ENCODE results near the gene GPRC5C.

DNA sequence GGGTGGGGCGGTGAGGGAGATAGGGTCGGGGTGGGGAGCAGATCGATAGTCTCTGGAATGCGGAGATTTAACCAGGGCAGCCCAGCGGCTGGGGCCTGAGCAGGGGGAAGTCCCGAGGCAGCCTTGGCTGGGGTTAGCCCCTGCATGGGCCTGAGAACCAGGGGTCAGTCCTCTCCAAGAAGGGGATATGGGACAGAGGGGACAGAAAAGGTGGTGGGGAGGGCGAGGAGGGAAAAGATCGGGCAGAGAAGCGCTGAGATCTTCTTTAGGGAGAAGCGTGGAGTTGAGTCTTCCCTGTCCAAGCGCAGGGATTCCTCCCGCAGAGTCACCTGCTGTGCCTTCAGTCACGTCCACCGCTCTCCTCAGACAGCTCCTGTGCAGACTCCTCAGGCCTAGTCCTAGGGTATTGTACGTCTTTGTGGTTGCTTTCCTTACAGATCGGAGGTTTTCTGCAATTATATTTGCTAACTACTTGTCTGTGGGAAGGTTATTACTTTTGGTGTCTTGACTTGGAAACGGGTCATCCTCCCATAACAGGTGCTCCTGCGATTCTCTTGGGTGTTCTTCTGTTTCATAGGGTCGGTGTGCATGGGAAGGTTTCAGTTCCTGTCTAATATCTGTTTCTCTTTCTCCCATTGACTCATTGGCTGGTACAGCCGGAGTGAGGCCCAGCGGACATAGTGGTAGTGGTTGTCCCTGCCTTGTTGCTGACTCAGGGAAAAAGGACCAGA is 35.5 kb downstream of the GPRC5C start:
- TF ChIP-seq, protein P1, sequence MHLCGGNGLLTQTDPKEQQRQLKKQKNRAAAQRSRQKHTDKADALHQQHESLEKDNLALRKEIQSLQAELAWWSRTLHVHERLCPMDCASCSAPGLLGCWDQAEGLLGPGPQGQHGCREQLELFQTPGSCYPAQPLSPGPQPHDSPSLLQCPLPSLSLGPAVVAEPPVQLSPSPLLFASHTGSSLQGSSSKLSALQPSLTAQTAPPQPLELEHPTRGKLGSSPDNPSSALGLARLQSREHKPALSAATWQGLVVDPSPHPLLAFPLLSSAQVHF (CRISPR knock-in tag; IDR thresholded peaks at IDR 0.05) = no peak
- TF ChIP-seq SMARCC2 (IDR thresholded peaks at IDR 0.05) = no peak
- TF ChIP-seq, protein P2, sequence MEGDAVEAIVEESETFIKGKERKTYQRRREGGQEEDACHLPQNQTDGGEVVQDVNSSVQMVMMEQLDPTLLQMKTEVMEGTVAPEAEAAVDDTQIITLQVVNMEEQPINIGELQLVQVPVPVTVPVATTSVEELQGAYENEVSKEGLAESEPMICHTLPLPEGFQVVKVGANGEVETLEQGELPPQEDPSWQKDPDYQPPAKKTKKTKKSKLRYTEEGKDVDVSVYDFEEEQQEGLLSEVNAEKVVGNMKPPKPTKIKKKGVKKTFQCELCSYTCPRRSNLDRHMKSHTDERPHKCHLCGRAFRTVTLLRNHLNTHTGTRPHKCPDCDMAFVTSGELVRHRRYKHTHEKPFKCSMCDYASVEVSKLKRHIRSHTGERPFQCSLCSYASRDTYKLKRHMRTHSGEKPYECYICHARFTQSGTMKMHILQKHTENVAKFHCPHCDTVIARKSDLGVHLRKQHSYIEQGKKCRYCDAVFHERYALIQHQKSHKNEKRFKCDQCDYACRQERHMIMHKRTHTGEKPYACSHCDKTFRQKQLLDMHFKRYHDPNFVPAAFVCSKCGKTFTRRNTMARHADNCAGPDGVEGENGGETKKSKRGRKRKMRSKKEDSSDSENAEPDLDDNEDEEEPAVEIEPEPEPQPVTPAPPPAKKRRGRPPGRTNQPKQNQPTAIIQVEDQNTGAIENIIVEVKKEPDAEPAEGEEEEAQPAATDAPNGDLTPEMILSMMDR (CRISPR knock-in tag; IDR thresholded peaks at IDR 0.05) = no peak
- TF ChIP-seq ZNF746 (CRISPR knock-in tag; IDR thresholded peaks at IDR 0.05) = no peak
- no peak for TF ChIP-seq RXRA (CRISPR knock-in tag; IDR thresholded peaks at IDR 0.05)
- no peak for TF ChIP-seq ZFP1 (CRISPR knock-in tag; IDR thresholded peaks at IDR 0.05)
- TF ChIP-seq ZNF136 (CRISPR knock-in tag; IDR thresholded peaks at IDR 0.05; ENCODE audit: low read depth) = no peak
- no peak for TF ChIP-seq MYC (CRISPR knock-in tag; IDR thresholded peaks at IDR 0.05; ENCODE audit: borderline replicate concordance)

Measured in HepG2 (cell line).